CD4-positive, CD25-positive, alpha-beta regulatory T cell (primary cell): Measurements from ENCODE around the gene SMIM12. TPM values are rescaled to one million over a fixed set of nuclear protein-coding genes. Genes with fewer than 3 reads are reported as not detected.

ENCODE experiments used
- ATAC-seq, 2 donors: fragments of 150-1000 bp; cut with Tn5 transposase; one replicate each; pipeline ENCODE4 v1.10.0; 2021; ENCODE audit warnings: low read depth in 2 of 2, moderate number of reproducible peaks in 2 of 2, moderate library complexity in 1 of 2
- DNase-seq, 3 donors: peaks; one replicate each; pipeline versions ENCODE4 v3.0.0 to v3.0.0-alpha.2; 2012 to 2022; ENCODE audit warnings: mixed read lengths in 1 of 3
- H3K27ac ChIP-seq: one replicate; pipeline ENCODE4 v1.7.0; 2013; ENCODE audit warnings: mild to moderate bottlenecking, low read length; ENCODE audit not compliant: insufficient read depth, poor library complexity, severe bottlenecking
- H3K27me3 ChIP-seq: one replicate; pipeline ENCODE4 v1.7.0; 2013; ENCODE audit warnings: low read length; ENCODE audit not compliant: control insufficient read depth, insufficient read depth
- H3K36me3 ChIP-seq: one replicate; pipeline ENCODE4 v1.7.0; 2013; ENCODE audit warnings: mild to moderate bottlenecking, low read length, moderate library complexity; ENCODE audit not compliant: control insufficient read depth, insufficient read depth
- H3K4me1 ChIP-seq: 2 replicates; pipeline ENCODE4 v1.7.0; 2013; ENCODE audit warnings: mild to moderate bottlenecking, low read length; ENCODE audit not compliant: insufficient read depth, control insufficient read depth, poor library complexity, severe bottlenecking
- H3K4me3 ChIP-seq: one replicate; pipeline ENCODE4 v1.7.0; 2013; ENCODE audit warnings: low read depth, mild to moderate bottlenecking, low read length, moderate library complexity
- H3K9me3 ChIP-seq, 2 experiments: 1 replicate in 1 of 2; 2 replicates in 1 of 2; pipeline ENCODE4 v1.7.0; 2013; ENCODE audit warnings: low read length in 2 of 2, mild to moderate bottlenecking in 1 of 2, moderate library complexity in 1 of 2; ENCODE audit not compliant: control insufficient read depth in 2 of 2
- H3K27ac Mint-ChIP-seq, 3 donors: one replicate each; pipeline ENCODE4 v1.8.0; 2020 to 2022; ENCODE audit warnings: mild to moderate bottlenecking in 3 of 3, mixed read lengths in 3 of 3, moderate library complexity in 2 of 3
- H3K27me3 Mint-ChIP-seq: one replicate; pipeline ENCODE4 v1.8.0; 2022; ENCODE audit warnings: mild to moderate bottlenecking, mixed read lengths
- H3K36me3 Mint-ChIP-seq: one replicate; pipeline ENCODE4 v1.8.0; 2020; ENCODE audit warnings: mixed read lengths
- H3K4me1 Mint-ChIP-seq, 4 donors: one replicate each; pipeline ENCODE4 v1.8.0; 2020 to 2022; ENCODE audit warnings: mixed read lengths in 4 of 4, mild to moderate bottlenecking in 1 of 4
- H3K4me3 Mint-ChIP-seq, 4 donors: one replicate each; pipeline ENCODE4 v1.8.0; 2020 to 2022; ENCODE audit warnings: mild to moderate bottlenecking in 4 of 4, mixed read lengths in 4 of 4, moderate library complexity in 3 of 4
- H3K9me3 Mint-ChIP-seq, 7 donors: one replicate each; pipeline ENCODE4 v1.8.0; 2020 to 2022; ENCODE audit warnings: mixed read lengths in 7 of 7, mild to moderate bottlenecking in 3 of 7, moderate library complexity in 2 of 7
- polyA plus RNA-seq, 4 donors: library from polyadenylated mRNA; unstranded; fragments of 300-500 nt; fragmentation: Illumina TruSeq; gene quantifications; one replicate each; pipeline ENCODE4 v1.2.3, GENCODE V29; 2021
- total RNA-seq: library from RNA; stranded (reverse); gene quantifications from one replicate; pipeline ENCODE4 v1.2.3, GENCODE V29; 2022

Gene SMIM12
- total and polyA plus RNA-seq, 5 donors from 2014 or later, result 29.7 to 105 (median 94.8) TPM

GRCh38 chr1:34871443-34872132 lies 12.0 kb upstream of the SMIM12 start:
- H3K4me3 Mint-ChIP-seq, result peak overlapping the region in 3 of 4 donors; percentile 55 to 69 (median 62)
- peaks cover 42% of the 10 kb centered on the region for H3K27me3 Mint-ChIP-seq
- H3K4me1 ChIP-seq, result peaks cover 5% of the 10 kb centered on the region

GRCh38 chr1:34870395-34870794 lies 10.8 kb upstream of the SMIM12 start:
- Mint-ChIP-seq H3K4me1 (peaks cover 0 to 32% (median 9%) of the 10 kb centered on the region in 4 donors), H3K27ac (no peak overlapping the region), H3K4me3 (peak overlapping the region in 2 of 4 donors; percentile 55 to 74), H3K9me3 (no peaks in the 10 kb centered on the region), H3K27me3 (peaks cover 37% of the 10 kb centered on the region), H3K36me3 (no peaks in the 10 kb centered on the region)
- H3K4me3 ChIP-seq, result no peak overlapping the region
- H3K4me1 ChIP-seq, result peaks cover 16% of the 10 kb centered on the region
- no peak for ATAC-seq
- H3K36me3 ChIP-seq, result no peaks in the 10 kb centered on the region
- DNase-seq, result no peak
- H3K27ac ChIP-seq, result no peak overlapping the region
- H3K27me3 ChIP-seq, result peaks cover 19% of the 10 kb centered on the region
- no peaks in the 10 kb centered on the region for H3K9me3 ChIP-seq

More at GRCh38 chr1:34871443-34872132, 12.0 kb upstream of the SMIM12 start:
- peak overlapping the region in 2 of 3 donors; percentile 59 to 78 for H3K27ac Mint-ChIP-seq
- DNase-seq, result no peak
- ATAC-seq, result peak in 1 of 2 donors; percentile 18
- no peak overlapping the region for H3K4me3 ChIP-seq
- peaks cover 0 to 27% (median 9%) of the 10 kb centered on the region in 4 donors for H3K4me1 Mint-ChIP-seq
- no peaks in the 10 kb centered on the region for H3K36me3 ChIP-seq
- no peaks in the 10 kb centered on the region for H3K36me3 Mint-ChIP-seq
- no peaks in the 10 kb centered on the region for H3K9me3 ChIP-seq
- no peak overlapping the region for H3K27ac ChIP-seq
- H3K27me3 ChIP-seq, result peaks cover 19% of the 10 kb centered on the region
- H3K9me3 Mint-ChIP-seq, result no peaks in the 10 kb centered on the region

- H3K4me1 ChIP-seq, result peaks cover 23% of the 10 kb centered on the region
- H3K4me3 Mint-ChIP-seq, result no peak overlapping the region
- no peaks in the 10 kb centered on the region for H3K36me3 ChIP-seq
- no peak overlapping the region for H3K27ac Mint-ChIP-seq
- H3K27ac ChIP-seq, result no peak overlapping the region
- H3K27me3 ChIP-seq, result peaks cover 19% of the 10 kb centered on the region
- H3K36me3 Mint-ChIP-seq, result no peaks in the 10 kb centered on the region
- peaks cover 0 to 37% (median 11%) of the 10 kb centered on the region in 4 donors for H3K4me1 Mint-ChIP-seq
- no peak overlapping the region for H3K4me3 ChIP-seq
- no peaks in the 10 kb centered on the region for H3K9me3 ChIP-seq
- H3K9me3 Mint-ChIP-seq, result no peaks in the 10 kb centered on the region
- peaks cover 35% of the 10 kb centered on the region for H3K27me3 Mint-ChIP-seq
- no peak for DNase-seq
- no peak for ATAC-seq
Observed at GRCh38 chr1:34869760-34870159, 10.2 kb upstream of the SMIM12 start.

GRCh38 chr1:34868230-34869049 lies 8.9 kb upstream of the SMIM12 start:
- no peaks in the 10 kb centered on the region for H3K9me3 ChIP-seq
- ATAC-seq, result no peak
- Mint-ChIP-seq H3K9me3 (no peaks in the 10 kb centered on the region), H3K27ac (no peak overlapping the region), H3K4me3 (peak overlapping the region in 3 of 4 donors; percentile 76 to 79 (median 78)), H3K36me3 (no peaks in the 10 kb centered on the region), H3K4me1 (peaks cover 12 to 50% (median 22%) of the 10 kb centered on the region in 4 donors), H3K27me3 (peaks cover 22% of the 10 kb centered on the region)
- H3K36me3 ChIP-seq, result no peaks in the 10 kb centered on the region
- peaks cover 15% of the 10 kb centered on the region for H3K27me3 ChIP-seq
- no peak overlapping the region for H3K4me3 ChIP-seq
- H3K4me1 ChIP-seq, result peaks cover 36% of the 10 kb centered on the region
- no peak for DNase-seq
- H3K27ac ChIP-seq, result no peak overlapping the region

GRCh38 chr1:34867415-34867814 lies 7.9 kb upstream of the SMIM12 start:
- H3K27me3 ChIP-seq, result peaks cover 8% of the 10 kb centered on the region
- H3K4me1 ChIP-seq, result peaks cover 44% of the 10 kb centered on the region
- H3K9me3 ChIP-seq, result no peaks in the 10 kb centered on the region
- no peak for ATAC-seq
- Mint-ChIP-seq H3K27ac (peak overlapping the region in 1 of 3 donors; percentile 62), H3K4me1 (peaks cover 16 to 61% (median 32%) of the 10 kb centered on the region in 4 donors), H3K27me3 (peaks cover 11% of the 10 kb centered on the region), H3K36me3 (no peaks in the 10 kb centered on the region), H3K9me3 (no peaks in the 10 kb centered on the region), H3K4me3 (peak overlapping the region; percentile 76 to 79 (median 77))
- no peak overlapping the region for H3K27ac ChIP-seq
- no peak for DNase-seq
- H3K36me3 ChIP-seq, result no peaks in the 10 kb centered on the region
- no peak overlapping the region for H3K4me3 ChIP-seq

- H3K36me3 ChIP-seq, result no peaks in the 10 kb centered on the region
- H3K4me3 ChIP-seq, result no peak overlapping the region
- H3K4me1 ChIP-seq, result peaks cover 44% of the 10 kb centered on the region
- Mint-ChIP-seq H3K27me3 (peaks cover 8% of the 10 kb centered on the region), H3K4me1 (peaks cover 16 to 56% (median 29%) of the 10 kb centered on the region in 4 donors), H3K27ac (peak overlapping the region; percentile 76 to 89 (median 86)), H3K4me3 (peak overlapping the region; percentile 88 to 93 (median 92)), H3K9me3 (no peaks in the 10 kb centered on the region), H3K36me3 (no peaks in the 10 kb centered on the region)
- DNase-seq, result no peak
- peak in 1 of 2 donors; percentile 9 for ATAC-seq
- H3K27me3 ChIP-seq, result peaks cover 3% of the 10 kb centered on the region
- no peaks in the 10 kb centered on the region for H3K9me3 ChIP-seq
- H3K27ac ChIP-seq, result peak overlapping the region; percentile 76
Observed at GRCh38 chr1:34866762-34867109, 7.2 kb upstream of the SMIM12 start.

GRCh38 chr1:34865981-34866761 lies 6.6 kb upstream of the SMIM12 start:
- Mint-ChIP-seq H3K4me3 (peak overlapping the region; percentile 88 to 93 (median 92)), H3K27ac (peak overlapping the region; percentile 76 to 94 (median 89)), H3K4me1 (peaks cover 16 to 50% (median 26%) of the 10 kb centered on the region in 4 donors), H3K36me3 (no peaks in the 10 kb centered on the region), H3K9me3 (no peaks in the 10 kb centered on the region), H3K27me3 (peaks cover 8% of the 10 kb centered on the region)
- ATAC-seq (peak; percentile 74 to 77), DNase-seq (peak; percentile 84 to 90 (median 87))
- H3K27me3 ChIP-seq, result peaks cover 1% of the 10 kb centered on the region
- no peaks in the 10 kb centered on the region for H3K9me3 ChIP-seq
- no peaks in the 10 kb centered on the region for H3K36me3 ChIP-seq
- H3K27ac ChIP-seq, result peak overlapping the region; percentile 76
- peaks cover 44% of the 10 kb centered on the region for H3K4me1 ChIP-seq
- H3K4me3 ChIP-seq, result peak overlapping the region; percentile 41
